Activated T-cell treated with anti-CD3 and anti-CD28 coated beads for 4 hours (primary cell): Measurements from ENCODE around the gene MRPL16.

Source experiments
- DNase-seq: peaks from one replicate; pipeline ENCODE4 v3.0.0-alpha.2; 2020

MRPL16 gene

DNA sequence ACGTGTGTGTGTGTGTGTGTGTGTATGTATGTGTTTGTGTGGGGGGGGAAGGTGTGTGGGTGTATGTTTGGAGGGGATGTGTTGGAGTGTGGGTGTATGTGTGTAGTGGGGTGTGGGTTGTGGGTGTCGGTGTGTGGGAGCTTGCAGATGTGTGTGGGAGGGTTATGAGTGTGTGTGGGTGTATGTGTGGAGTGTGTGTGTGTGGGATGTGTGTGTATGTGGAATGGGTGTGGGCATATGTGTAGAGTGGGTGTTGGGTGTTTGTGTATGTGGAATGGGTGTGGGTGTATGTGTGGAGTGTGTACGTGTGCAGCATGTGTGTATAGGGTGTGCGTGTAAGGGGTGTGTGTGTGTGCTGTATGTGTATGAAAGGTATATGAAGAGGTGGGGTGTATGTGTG is 40.8 kb downstream of the MRPL16 start:
- no peak for DNase-seq

DNA sequence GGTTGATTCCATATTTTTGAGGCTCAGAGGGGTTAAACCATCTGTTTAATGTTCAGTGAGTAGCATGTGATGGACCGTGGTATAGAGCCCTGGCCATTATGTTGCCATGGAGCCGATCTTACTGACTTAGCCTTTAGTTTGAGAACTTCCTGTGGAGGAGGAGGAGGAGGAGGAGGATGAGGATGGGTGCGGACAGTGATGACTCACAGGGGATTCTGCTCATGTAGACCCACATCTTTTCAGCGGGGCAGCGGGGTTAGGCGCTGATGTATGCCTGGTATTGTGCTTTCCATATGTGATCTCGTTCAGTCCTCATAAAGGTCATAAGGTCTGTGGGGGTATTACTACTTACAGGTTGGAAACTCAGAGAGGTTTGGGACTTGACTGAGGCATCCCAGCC is 41.5 kb downstream of the MRPL16 start:
- no peak for DNase-seq

DNA sequence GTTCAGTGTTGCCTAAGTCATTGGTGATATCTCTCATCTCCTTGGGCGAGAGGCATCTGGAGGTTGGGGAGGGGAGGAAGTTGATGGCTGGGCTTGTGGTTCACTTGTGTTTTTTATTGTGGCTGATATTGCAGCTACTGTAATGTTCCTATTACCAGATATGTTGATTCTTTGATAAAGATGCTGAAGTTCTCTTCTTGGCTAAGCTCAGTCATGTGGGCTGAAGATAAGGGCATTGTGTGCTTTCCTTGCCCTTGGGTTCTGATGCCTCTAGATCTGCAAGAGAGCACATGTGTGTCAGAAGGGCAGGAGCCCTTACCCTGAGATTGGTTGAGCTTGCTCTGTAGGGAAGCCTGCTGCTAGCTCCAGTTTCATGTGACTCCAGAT is 43.4 kb downstream of the MRPL16 start:
- DNase-seq, result no peak

DNA sequence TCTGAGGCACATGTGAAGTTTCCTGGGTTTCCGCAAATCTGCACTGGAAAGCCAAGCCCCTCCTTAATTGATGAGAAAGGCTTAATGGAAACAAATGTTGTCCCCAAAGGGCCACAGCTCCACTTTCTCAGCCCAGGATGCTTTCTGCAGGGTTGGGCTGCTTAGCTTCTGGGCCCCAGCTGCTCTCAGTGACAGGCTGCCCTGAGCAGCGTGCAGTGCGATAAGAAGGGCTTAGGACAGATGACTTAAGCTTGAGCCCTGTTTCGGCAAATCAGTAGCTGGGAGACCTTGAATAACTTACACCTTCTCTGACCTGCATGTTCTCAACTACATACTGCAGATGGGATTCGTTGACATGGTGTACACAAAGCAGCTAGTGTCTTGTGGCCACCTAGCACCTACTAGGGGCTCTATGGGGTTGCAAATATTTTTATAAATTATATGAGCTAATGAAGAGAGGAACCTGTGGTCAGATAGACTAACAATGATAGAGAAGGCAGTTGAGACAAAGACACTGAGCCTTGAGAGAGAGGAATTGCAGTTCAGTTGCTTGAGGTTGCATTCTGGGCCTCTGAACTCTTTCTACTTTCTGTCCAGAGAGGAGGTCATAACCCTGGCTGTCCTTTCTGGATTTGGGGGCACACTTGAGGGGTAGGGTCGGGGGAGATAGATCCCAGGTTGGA is 43.9 kb downstream of the MRPL16 start:
- DNase-seq, result no peak

DNA sequence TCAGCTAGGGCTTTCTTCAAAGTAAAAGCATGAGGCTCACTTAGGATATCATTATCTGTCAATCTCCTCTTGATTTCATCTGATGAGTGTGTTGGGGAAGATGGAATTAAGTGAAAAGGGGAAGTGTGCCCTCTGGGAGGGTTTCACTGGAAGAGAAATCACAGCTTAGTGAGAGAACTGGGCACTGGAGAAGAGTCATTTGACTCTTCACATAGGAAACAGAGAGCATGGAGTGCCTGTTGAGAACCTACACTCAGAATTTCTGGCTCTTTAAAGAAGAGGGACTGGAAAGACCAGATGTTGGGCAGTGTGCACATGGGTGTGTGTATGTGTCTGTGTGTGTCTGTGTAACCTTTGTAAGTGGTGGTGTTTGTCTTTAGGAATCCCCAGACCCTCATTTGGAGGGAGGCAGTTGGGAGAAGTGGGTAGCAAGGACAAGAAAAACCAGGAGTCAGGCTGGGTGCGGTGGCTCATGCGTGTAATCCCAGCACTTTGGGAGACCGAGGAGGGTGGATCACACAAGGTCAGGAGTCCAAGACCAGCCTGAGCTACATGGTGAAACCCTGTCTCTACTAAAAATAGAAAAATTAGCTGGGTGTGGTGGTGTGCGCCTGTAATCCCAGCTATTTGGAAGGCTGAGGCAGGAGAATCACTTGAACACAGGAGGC is 45.4 kb downstream of the MRPL16 start:
- no peak for DNase-seq

DNA sequence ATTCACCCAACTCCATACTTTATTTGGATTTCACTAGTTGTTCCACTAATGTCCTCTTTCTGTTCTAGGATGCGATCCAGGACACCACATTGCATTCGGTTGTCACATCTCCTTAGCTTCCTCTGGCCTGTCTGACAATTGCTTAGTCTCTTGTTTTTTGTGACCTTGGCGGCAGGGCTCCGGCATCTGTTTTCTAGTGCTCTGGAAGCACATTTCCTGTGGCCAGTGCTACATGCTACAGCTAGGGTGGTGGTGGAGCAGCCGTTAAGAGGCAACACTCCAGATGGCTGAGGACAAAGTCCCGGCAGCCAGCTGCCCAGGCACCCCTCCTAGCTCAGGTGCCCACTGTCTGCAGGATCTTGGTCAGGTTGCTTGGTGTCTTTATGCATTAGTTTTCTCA is 48.6 kb downstream of the MRPL16 start:
- no peak for DNase-seq

DNA sequence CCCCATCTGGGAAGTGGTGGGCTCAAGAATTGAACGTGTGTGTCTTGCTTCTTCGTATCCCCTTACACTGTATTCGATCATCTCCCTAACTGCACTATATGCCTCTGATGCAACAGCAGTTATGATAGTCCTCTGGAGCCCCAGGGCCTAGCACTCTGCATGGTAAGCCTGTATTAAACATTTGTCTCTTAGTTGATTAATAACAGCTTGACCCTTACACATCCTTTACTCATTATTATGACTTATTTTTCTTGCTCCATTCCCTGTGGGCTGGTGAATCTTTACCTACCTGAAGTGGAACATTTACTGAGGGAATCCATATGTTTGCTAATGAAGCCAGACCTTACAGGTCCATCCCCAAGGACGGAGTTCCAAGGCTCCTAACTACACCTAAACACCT is 49.8 kb downstream of the MRPL16 start:
- DNase-seq, result no peak

DNA sequence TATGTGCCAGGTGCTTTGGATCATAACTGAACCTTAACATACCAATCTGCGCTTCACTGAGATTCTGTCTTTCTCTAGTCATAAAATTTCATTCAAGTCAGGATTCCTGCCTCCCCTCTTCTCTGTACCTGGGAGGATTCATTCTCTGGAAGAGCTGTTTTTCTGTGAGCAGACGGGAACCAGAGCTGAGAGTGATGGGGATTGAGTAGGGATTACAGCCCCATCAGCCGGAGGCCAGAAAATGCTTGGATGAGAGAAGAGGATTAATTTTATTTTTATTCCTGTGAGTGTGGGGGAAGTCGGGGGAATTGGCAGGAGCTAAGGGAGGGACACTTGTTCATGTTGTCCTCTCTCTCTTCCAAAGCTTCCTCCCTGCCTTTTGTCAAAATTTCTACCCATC is 50.7 kb downstream of the MRPL16 start:
- no peak for DNase-seq

DNA sequence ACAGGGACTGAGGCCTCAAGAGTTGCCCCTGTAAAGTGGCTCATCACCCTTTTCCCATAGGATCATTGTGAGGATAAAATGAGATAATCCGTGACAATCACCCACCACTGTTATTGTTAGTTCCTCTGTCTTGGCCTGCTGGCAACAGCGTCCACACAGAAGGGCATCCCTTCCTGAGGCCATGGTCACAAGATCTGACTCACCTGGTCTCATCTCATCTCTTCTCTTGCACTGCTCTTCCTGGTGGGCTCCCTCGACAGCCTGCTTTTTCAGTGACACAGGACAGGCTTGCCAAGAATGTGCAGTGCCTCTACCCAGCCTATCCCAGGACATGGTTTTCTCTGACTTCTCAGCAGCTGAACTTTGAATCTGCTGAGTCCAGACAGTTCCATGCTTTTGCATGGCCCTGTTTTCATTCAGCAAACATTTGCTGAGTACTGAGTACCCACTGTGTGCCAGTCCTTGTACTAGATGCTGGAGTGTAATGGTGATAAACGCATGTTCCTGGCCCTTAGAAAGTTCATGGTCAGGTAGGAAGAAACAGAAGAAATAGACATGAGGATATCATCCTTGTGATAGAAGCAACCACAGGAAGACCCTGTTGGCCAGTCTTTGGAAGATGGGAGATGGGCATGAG is 52.1 kb downstream of the MRPL16 start:
- DNase-seq, result no peak

DNA sequence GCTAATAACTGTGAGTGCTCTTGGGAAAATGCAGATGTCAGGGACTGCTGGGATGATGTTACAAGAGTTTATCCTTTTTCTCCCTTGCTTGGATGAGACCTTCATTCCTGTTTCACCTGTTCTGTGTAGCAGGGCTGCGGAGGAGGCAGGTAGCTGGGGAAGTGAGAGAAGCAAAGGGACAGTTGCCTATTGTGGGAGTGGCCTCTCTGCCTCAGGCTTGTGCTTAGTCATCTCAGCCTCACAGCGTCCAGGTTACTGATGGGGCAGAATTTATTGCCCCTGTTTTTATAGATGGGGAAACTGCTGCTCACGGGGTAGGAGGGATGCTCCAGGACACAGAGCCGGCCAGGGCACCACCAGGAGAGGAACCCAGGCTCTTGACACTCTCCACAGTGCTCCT is 53.7 kb downstream of the MRPL16 start:
- no peak for DNase-seq

DNA sequence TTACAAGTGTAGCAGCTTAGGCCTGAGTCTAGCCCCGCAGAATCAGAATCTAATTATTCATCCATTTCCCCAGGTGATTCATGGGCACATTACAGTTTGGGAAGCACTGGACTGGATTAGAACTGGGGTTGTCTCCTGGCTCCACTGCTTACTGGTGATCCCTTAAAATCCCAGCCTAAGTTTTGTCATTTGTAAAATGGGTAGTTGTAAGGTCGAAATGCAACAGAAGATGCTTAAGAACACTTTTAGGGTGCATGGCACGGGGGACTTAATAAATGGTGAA is 54.1 kb downstream of the MRPL16 start:
- DNase-seq, result no peak
